OCI-LY7 (cell line): ENCODE results near the gene DPT.

ENCODE experiments used
- EZH2phosphoT487 ChIP-seq: fragments of 200-600 bp; sonication (generic); IDR thresholded peaks from 2 replicates; pipeline ENCODE4 v1.6.1; 2018; ENCODE audit warnings: low read depth, borderline replicate concordance, mild to moderate bottlenecking, mixed run types, antibody characterized with exemption, low read length, moderate library complexity, mixed read lengths
- TF ChIP-seq, protein P1 (sequence below): fragments of 200-600 bp; sonication (generic); conservative IDR thresholded peaks from 2 replicates; pipeline ENCODE4 v1.5.1; 2014; ENCODE audit warnings: mild to moderate bottlenecking, antibody characterized with exemption, low read length, moderate library complexity, mixed read lengths

DNA sequence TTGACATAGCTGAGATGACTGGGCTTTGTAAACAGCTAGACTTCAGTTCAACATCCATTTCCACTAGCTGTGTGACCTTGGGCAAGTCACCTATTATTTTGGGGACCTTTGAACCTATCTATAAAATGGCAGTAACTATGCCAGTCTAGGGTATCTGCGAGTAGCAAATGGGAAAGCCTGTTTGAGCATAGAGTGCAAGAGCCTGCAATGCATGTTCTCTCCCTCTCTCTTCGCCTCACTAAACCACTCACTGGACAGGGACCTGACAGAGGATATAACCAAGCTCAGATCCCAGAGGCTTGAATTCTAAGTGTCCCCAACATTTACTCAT, 39.7 kb downstream of the DPT start:
- TF ChIP-seq, protein P1, sequence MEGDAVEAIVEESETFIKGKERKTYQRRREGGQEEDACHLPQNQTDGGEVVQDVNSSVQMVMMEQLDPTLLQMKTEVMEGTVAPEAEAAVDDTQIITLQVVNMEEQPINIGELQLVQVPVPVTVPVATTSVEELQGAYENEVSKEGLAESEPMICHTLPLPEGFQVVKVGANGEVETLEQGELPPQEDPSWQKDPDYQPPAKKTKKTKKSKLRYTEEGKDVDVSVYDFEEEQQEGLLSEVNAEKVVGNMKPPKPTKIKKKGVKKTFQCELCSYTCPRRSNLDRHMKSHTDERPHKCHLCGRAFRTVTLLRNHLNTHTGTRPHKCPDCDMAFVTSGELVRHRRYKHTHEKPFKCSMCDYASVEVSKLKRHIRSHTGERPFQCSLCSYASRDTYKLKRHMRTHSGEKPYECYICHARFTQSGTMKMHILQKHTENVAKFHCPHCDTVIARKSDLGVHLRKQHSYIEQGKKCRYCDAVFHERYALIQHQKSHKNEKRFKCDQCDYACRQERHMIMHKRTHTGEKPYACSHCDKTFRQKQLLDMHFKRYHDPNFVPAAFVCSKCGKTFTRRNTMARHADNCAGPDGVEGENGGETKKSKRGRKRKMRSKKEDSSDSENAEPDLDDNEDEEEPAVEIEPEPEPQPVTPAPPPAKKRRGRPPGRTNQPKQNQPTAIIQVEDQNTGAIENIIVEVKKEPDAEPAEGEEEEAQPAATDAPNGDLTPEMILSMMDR, result no peak
- TF ChIP-seq EZH2phosphoT487, result no peak
